PC-9 (cell line): ENCODE measurements around the gene THUMPD3. TPM values are rescaled to one million over a fixed set of nuclear protein-coding genes. Genes with fewer than 3 reads are reported as not detected.

Source experiments
- BruUV-seq: library from RNA; stranded (reverse); fragments of 400-500 nt; replicated peaks from 2 replicates; lab custom pipeline; 2021; lab: Mats Ljungman, UMichigan
- CTCF ChIA-PET: fragments of 300-600 bp; sonication (Branson Sonifier 250); formaldehyde crosslinking; loops from one replicate; lab custom pipeline; 2022; ENCODE audit warnings: antibody characterized with exemption; lab: Charles Lee
- POLR2A ChIA-PET: fragments of 300-600 bp; sonication (Branson Sonifier 250); formaldehyde crosslinking; loops from one replicate; lab custom pipeline; 2022; ENCODE audit warnings: antibody characterized with exemption; ENCODE audit not compliant: unreplicated experiment; lab: Charles Lee
- DNase-seq, 2 experiments: peaks; one replicate each; pipeline versions ENCODE4 v3.0.0 to v3.0.0-alpha.2; 2015 to 2022; ENCODE audit warnings: mixed read lengths in 1 of 2
- H2AFZ ChIP-seq: fragments of 200-600 bp; sonication (generic); 2 replicates; pipeline ENCODE4 v1.8.1; 2017; ENCODE audit warnings: antibody characterized with exemption
- H3F3A ChIP-seq: fragments of 200-600 bp; sonication (generic); 2 replicates; pipeline ENCODE4 v1.8.1; 2017; ENCODE audit warnings: antibody characterized with exemption, mild to moderate bottlenecking, low read depth; ENCODE audit not compliant: insufficient read depth
- H3K27ac ChIP-seq: fragments of 200-600 bp; sonication (generic); 2 replicates; pipeline ENCODE4 v1.6.1; 2016; ENCODE audit warnings: mixed run types
- H3K27me3 ChIP-seq: fragments of 200-600 bp; sonication (generic); 2 replicates; pipeline ENCODE4 v1.6.1; 2016; ENCODE audit warnings: low read depth, mixed run types; ENCODE audit not compliant: insufficient read depth
- H3K36me3 ChIP-seq: fragments of 200-600 bp; sonication (generic); 2 replicates; pipeline ENCODE4 v1.6.1; 2016; ENCODE audit warnings: low read depth, mixed run types
- H3K4me1 ChIP-seq: fragments of 200-600 bp; sonication (generic); replicated peaks from 2 replicates; pipeline ENCODE4 v1.6.1; 2016; ENCODE audit warnings: mixed run types; ENCODE audit not compliant: insufficient read depth
- H3K4me2 ChIP-seq: fragments of 200-600 bp; sonication (generic); 2 replicates; pipeline ENCODE4 v1.6.1; 2017; ENCODE audit warnings: mixed run types
- H3K4me3 ChIP-seq: fragments of 200-600 bp; sonication (generic); 2 replicates; pipeline ENCODE4 v1.6.1; 2016; ENCODE audit warnings: mixed run types
- H3K79me2 ChIP-seq: fragments of 200-600 bp; sonication (generic); 2 replicates; pipeline ENCODE4 v1.6.1; 2017; ENCODE audit warnings: low read depth, mixed run types
- H3K9me2 ChIP-seq: fragments of 200-600 bp; sonication (generic); 2 replicates; pipeline ENCODE4 v1.8.1; 2017; ENCODE audit warnings: mild to moderate bottlenecking; ENCODE audit not compliant: insufficient read depth
- H3K9me3 ChIP-seq: fragments of 200-600 bp; sonication (generic); 2 replicates; pipeline ENCODE4 v1.8.1; 2016; ENCODE audit warnings: low read depth; ENCODE audit not compliant: insufficient read depth
- H4K20me1 ChIP-seq: fragments of 200-600 bp; sonication (generic); 2 replicates; pipeline ENCODE4 v1.8.1; 2017; ENCODE audit not compliant: insufficient read depth
- EZH2 ChIP-seq: fragments of 200-600 bp; sonication (generic); IDR thresholded peaks from 2 replicates; pipeline ENCODE4 v1.8.0; 2017; ENCODE audit warnings: antibody characterized with exemption, low read depth
- intact Hi-C: fragments of 100-400 bp; cut with micrococcal nuclease; formaldehyde crosslinking; loops from one replicate; pipeline ENCODE4 v1.10.0; 2022; ENCODE audit not compliant: unreplicated experiment
- total RNA-seq: library from RNA; stranded (reverse); gene quantifications from 2 replicates; pipeline ENCODE4 v1.2.3, GENCODE V29; 2021
- TF ChIP-seq, protein P1 (sequence below): fragments of 200-600 bp; sonication (generic); conservative IDR thresholded peaks from 2 replicates; pipeline ENCODE4 v1.6.1; 2017; ENCODE audit warnings: mixed run types, antibody characterized with exemption, mild to moderate bottlenecking, moderate library complexity

The THUMPD3 gene
- total RNA-seq, 1 experiment from 2014 or later, result 48.8 TPM

DNA sequence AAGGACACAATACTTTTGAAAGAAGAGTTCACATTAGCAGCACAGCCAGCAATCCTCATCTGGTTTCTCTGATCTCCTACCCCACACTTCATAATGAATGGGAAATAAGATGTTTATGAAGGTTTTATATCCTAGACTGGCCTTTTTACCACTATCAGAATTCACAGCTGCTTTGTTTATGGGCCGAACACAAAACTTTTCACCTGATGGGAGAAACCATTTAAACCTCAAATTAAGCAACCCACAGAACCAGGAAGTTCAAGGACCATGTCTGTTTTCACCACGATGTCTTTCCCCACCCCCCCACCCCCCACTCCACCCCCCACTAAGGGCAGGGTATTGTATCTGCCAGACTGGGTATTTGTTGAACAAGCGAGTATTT, 23.2 kb downstream of the THUMPD3 start:
- CTCF ChIA-PET, result no interaction called here
- Histone ChIP-seq H3K4me1 (no peaks in the 10 kb centered on the region), H3K27ac (no peak overlapping the region), H2AFZ (no peak overlapping the region), H3K4me3 (no peak overlapping the region), H3K79me2 (peaks cover 28% of the 10 kb centered on the region), H3F3A (peaks cover 86% of the 10 kb centered on the region), H3K27me3 (no peaks in the 10 kb centered on the region), H3K36me3 (peaks cover 61% of the 10 kb centered on the region), H4K20me1 (peaks cover 52% of the 10 kb centered on the region), H3K9me2 (no peaks in the 10 kb centered on the region), H3K9me3 (no peaks in the 10 kb centered on the region), H3K4me2 (no peak overlapping the region)
- intact Hi-C loops, result loop anchor here (5.0 kb wide), 1 partner anchor 36 kb away; no protein-coding TSS in a partner anchor
- no TSS peak for BruUV-seq
- no peak for DNase-seq
- no peak for TF ChIP-seq EZH2
- TF ChIP-seq, protein P1, sequence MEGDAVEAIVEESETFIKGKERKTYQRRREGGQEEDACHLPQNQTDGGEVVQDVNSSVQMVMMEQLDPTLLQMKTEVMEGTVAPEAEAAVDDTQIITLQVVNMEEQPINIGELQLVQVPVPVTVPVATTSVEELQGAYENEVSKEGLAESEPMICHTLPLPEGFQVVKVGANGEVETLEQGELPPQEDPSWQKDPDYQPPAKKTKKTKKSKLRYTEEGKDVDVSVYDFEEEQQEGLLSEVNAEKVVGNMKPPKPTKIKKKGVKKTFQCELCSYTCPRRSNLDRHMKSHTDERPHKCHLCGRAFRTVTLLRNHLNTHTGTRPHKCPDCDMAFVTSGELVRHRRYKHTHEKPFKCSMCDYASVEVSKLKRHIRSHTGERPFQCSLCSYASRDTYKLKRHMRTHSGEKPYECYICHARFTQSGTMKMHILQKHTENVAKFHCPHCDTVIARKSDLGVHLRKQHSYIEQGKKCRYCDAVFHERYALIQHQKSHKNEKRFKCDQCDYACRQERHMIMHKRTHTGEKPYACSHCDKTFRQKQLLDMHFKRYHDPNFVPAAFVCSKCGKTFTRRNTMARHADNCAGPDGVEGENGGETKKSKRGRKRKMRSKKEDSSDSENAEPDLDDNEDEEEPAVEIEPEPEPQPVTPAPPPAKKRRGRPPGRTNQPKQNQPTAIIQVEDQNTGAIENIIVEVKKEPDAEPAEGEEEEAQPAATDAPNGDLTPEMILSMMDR, result no peak
- POLR2A ChIA-PET, result interaction anchor here (0.6 kb wide), 1 partner anchor 51 kb away, joined by 3 read pairs; no protein-coding TSS in a partner anchor

DNA sequence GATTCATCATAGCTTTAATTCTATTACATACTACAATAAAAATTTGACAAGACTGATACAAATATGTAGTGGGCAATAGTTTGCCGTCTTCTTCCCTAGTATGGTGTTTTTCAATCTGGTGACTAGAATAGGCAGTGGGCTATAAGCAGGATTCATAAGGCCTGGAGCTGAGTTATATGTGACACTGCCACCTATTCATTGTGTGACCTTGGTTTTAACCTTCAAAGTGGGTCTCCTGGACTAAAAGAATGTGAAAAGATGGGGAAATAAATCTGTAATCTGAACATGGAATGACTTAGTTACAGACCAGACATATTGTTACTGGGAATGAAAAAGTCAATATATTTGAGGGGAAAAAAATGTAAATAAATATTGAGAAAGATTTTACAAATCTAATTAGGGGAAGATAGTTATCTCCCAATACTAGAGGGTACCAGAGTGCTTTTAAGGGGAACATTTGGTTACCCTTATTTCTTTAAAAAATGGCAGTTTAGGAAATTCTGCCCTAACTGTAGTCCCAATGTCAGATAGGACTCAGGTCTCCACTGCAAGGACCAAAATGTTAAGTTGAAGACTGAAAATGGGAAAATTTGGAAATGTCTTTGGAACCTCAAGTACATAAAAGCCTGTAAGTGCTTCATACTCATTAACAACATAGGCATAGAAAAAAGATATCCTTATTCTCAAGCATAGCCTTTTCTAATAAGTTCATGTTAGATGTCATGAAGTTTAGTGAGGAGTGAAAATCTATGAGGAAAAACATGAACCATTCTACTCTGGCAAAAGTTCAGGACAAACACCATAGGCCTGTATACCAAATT, 23.9 kb downstream of the THUMPD3 start:
- peaks cover 35% of the 10 kb centered on the region for H3K79me2 ChIP-seq
- no peak overlapping the region for H3K4me3 ChIP-seq
- no TSS peak for BruUV-seq
- H3K4me2 ChIP-seq, result no peak overlapping the region
- H4K20me1 ChIP-seq, result peaks cover 55% of the 10 kb centered on the region
- H3K4me1 ChIP-seq, result no peaks in the 10 kb centered on the region
- intact Hi-C loops, result loop anchor here (5.0 kb wide), 1 partner anchor 36 kb away; no protein-coding TSS in a partner anchor
- POLR2A ChIA-PET, result interaction anchor here (0.6 kb wide), 1 partner anchor 50 kb away, joined by 3 read pairs; no protein-coding TSS in a partner anchor
- DNase-seq, result no peak
- H3K27ac ChIP-seq, result no peak overlapping the region; the same call in 1 of the 2 replicates
- CTCF ChIA-PET, result no interaction called here
- H3K27me3 ChIP-seq, result no peaks in the 10 kb centered on the region
- H2AFZ ChIP-seq, result no peak overlapping the region
- peaks cover 68% of the 10 kb centered on the region for H3K36me3 ChIP-seq
- no peaks in the 10 kb centered on the region for H3K9me2 ChIP-seq
- no peaks in the 10 kb centered on the region for H3K9me3 ChIP-seq
- TF ChIP-seq EZH2, result no peak
- TF ChIP-seq, protein P1, result no peak
- peaks cover 91% of the 10 kb centered on the region for H3F3A ChIP-seq

DNA sequence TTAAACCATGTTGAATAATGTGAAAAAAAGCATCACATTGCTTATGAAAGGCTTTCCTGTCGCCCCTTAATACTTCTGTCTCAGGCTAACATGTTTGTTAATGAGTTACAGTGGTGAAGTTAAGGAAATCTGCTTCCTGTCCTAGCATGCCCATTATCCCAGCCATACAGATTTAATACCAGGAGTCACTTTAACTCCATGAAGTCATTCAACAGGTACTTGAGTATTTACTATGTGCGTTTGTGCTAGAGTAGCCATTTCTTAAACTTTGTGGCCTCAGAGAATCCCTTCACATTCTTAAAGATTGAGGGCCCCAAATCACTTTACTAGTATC, 24.4 kb downstream of the THUMPD3 start:
- DNase-seq, result no peak
- H3K4me1 ChIP-seq, result no peaks in the 10 kb centered on the region
- BruUV-seq, result no TSS peak
- no peaks in the 10 kb centered on the region for H3K9me2 ChIP-seq
- H3K27me3 ChIP-seq, result no peaks in the 10 kb centered on the region
- no peak overlapping the region for H3K4me3 ChIP-seq
- H3K79me2 ChIP-seq, result peaks cover 37% of the 10 kb centered on the region
- ChIA-PET CTCF (no interaction called here), POLR2A (no interaction called here)
- no peaks in the 10 kb centered on the region for H3K9me3 ChIP-seq
- no peak overlapping the region for H2AFZ ChIP-seq
- intact Hi-C loops, result loop anchor here (5.0 kb wide), 1 partner anchor 35 kb away; no protein-coding TSS in a partner anchor
- TF ChIP-seq EZH2, result no peak
- TF ChIP-seq, protein P1, result no peak
- H3F3A ChIP-seq, result peaks cover 96% of the 10 kb centered on the region
- peaks cover 72% of the 10 kb centered on the region for H3K36me3 ChIP-seq
- no peak overlapping the region for H3K4me2 ChIP-seq
- no peak overlapping the region; the same call in 1 of the 2 replicates for H3K27ac ChIP-seq
- H4K20me1 ChIP-seq, result peaks cover 55% of the 10 kb centered on the region
